Measurements from ENCODE around the gene CNN3.

Gene CNN3

DNA sequence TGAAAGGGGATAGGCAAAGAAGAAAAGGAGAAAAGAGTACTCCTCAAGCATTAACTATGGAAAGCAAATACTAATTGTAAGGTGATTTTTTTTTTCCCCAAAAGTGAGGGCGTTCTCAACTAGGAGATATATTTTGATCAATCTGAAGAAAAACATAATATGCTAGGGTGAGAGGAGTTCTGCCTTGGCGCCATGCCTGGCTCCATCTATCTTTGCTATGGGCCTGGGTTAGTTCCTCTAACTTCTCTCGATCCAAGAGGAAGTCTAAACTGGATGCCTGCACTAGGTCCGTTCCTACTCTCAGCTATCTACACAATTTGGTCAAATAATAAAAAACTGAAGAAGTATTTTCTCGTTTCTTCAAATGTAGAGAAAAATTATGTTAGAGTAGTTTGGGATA, 20.5 kb downstream of the CNN3 start:
- no peak for ATAC-seq
- TF ChIP-seq OSR1 (CRISPR knock-in tag; IDR thresholded peaks at IDR 0.05): no peak
- no peak for TF ChIP-seq ZC3H10 (CRISPR knock-in tag; IDR thresholded peaks at IDR 0.05)
- TF ChIP-seq, protein P1, sequence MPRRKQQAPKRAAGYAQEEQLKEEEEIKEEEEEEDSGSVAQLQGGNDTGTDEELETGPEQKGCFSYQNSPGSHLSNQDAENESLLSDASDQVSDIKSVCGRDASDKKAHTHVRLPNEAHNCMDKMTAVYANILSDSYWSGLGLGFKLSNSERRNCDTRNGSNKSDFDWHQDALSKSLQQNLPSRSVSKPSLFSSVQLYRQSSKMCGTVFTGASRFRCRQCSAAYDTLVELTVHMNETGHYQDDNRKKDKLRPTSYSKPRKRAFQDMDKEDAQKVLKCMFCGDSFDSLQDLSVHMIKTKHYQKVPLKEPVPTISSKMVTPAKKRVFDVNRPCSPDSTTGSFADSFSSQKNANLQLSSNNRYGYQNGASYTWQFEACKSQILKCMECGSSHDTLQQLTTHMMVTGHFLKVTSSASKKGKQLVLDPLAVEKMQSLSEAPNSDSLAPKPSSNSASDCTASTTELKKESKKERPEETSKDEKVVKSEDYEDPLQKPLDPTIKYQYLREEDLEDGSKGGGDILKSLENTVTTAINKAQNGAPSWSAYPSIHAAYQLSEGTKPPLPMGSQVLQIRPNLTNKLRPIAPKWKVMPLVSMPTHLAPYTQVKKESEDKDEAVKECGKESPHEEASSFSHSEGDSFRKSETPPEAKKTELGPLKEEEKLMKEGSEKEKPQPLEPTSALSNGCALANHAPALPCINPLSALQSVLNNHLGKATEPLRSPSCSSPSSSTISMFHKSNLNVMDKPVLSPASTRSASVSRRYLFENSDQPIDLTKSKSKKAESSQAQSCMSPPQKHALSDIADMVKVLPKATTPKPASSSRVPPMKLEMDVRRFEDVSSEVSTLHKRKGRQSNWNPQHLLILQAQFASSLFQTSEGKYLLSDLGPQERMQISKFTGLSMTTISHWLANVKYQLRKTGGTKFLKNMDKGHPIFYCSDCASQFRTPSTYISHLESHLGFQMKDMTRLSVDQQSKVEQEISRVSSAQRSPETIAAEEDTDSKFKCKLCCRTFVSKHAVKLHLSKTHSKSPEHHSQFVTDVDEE (CRISPR knock-in tag; IDR thresholded peaks at IDR 0.05): no peak
- TF ChIP-seq, protein P2, sequence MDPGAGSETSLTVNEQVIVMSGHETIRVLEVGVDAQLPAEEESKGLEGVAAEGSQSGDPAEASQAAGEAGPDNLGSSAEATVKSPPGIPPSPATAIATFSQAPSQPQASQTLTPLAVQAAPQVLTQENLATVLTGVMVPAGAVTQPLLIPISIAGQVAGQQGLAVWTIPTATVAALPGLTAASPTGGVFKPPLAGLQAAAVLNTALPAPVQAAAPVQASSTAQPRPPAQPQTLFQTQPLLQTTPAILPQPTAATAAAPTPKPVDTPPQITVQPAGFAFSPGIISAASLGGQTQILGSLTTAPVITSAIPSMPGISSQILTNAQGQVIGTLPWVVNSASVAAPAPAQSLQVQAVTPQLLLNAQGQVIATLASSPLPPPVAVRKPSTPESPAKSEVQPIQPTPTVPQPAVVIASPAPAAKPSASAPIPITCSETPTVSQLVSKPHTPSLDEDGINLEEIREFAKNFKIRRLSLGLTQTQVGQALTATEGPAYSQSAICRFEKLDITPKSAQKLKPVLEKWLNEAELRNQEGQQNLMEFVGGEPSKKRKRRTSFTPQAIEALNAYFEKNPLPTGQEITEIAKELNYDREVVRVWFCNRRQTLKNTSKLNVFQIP (CRISPR knock-in tag; IDR thresholded peaks at IDR 0.05; ENCODE audit: borderline replicate concordance, low read depth): no peak
- no peak for TF ChIP-seq CSDC2 (CRISPR knock-in tag; IDR thresholded peaks at IDR 0.05)
- TF ChIP-seq, protein P3, sequence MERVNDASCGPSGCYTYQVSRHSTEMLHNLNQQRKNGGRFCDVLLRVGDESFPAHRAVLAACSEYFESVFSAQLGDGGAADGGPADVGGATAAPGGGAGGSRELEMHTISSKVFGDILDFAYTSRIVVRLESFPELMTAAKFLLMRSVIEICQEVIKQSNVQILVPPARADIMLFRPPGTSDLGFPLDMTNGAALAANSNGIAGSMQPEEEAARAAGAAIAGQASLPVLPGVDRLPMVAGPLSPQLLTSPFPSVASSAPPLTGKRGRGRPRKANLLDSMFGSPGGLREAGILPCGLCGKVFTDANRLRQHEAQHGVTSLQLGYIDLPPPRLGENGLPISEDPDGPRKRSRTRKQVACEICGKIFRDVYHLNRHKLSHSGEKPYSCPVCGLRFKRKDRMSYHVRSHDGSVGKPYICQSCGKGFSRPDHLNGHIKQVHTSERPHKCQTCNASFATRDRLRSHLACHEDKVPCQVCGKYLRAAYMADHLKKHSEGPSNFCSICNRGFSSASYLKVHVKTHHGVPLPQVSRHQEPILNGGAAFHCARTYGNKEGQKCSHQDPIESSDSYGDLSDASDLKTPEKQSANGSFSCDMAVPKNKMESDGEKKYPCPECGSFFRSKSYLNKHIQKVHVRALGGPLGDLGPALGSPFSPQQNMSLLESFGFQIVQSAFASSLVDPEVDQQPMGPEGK (CRISPR knock-in tag; IDR thresholded peaks at IDR 0.05; ENCODE audit: borderline replicate concordance): no peak
- TF ChIP-seq ZNF8 (CRISPR knock-in tag; IDR thresholded peaks at IDR 0.05): no peak
- no peak for TF ChIP-seq ISL1 (CRISPR knock-in tag; IDR thresholded peaks at IDR 0.05)
- TF ChIP-seq, protein P4, sequence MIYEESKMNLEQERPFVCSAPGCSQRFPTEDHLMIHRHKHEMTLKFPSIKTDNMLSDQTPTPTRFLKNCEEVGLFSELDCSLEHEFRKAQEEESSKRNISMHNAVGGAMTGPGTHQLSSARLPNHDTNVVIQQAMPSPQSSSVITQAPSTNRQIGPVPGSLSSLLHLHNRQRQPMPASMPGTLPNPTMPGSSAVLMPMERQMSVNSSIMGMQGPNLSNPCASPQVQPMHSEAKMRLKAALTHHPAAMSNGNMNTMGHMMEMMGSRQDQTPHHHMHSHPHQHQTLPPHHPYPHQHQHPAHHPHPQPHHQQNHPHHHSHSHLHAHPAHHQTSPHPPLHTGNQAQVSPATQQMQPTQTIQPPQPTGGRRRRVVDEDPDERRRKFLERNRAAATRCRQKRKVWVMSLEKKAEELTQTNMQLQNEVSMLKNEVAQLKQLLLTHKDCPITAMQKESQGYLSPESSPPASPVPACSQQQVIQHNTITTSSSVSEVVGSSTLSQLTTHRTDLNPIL (CRISPR knock-in tag; IDR thresholded peaks at IDR 0.05; ENCODE audit: low read depth): no peak
- no peak for TF ChIP-seq ZFP30 (CRISPR knock-in tag; IDR thresholded peaks at IDR 0.05)
- TF ChIP-seq, protein P5, sequence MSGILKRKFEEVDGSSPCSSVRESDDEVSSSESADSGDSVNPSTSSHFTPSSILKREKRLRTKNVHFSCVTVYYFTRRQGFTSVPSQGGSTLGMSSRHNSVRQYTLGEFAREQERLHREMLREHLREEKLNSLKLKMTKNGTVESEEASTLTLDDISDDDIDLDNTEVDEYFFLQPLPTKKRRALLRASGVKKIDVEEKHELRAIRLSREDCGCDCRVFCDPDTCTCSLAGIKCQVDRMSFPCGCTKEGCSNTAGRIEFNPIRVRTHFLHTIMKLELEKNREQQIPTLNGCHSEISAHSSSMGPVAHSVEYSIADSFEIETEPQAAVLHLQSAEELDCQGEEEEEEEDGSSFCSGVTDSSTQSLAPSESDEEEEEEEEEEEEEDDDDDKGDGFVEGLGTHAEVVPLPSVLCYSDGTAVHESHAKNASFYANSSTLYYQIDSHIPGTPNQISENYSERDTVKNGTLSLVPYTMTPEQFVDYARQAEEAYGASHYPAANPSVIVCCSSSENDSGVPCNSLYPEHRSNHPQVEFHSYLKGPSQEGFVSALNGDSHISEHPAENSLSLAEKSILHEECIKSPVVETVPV (CRISPR knock-in tag; IDR thresholded peaks at IDR 0.05): no peak

DNA sequence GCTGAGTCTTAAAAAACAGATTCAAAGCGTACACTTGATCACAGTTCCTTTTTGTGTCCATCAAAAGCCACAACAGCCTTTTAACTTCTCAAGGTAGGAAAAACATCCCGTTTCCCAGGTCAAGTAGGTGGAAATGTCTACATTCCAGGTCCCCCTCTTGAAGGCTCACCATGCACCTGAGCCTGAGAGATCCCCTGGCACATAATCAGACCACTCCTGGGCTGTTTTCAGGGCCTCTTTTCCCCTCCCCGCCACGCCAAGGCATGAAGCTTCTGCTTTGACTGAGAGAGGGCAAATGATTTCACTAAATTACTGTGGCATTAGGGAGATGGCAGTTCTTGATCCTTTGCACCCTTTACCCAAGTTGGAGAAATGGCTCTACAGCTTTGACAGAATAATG, 21.7 kb downstream of the CNN3 start:
- ATAC-seq: no peak
- TF ChIP-seq, protein P3 (CRISPR knock-in tag; IDR thresholded peaks at IDR 0.05; ENCODE audit: borderline replicate concordance): no peak
- no peak for TF ChIP-seq OSR1 (CRISPR knock-in tag; IDR thresholded peaks at IDR 0.05)

DNA sequence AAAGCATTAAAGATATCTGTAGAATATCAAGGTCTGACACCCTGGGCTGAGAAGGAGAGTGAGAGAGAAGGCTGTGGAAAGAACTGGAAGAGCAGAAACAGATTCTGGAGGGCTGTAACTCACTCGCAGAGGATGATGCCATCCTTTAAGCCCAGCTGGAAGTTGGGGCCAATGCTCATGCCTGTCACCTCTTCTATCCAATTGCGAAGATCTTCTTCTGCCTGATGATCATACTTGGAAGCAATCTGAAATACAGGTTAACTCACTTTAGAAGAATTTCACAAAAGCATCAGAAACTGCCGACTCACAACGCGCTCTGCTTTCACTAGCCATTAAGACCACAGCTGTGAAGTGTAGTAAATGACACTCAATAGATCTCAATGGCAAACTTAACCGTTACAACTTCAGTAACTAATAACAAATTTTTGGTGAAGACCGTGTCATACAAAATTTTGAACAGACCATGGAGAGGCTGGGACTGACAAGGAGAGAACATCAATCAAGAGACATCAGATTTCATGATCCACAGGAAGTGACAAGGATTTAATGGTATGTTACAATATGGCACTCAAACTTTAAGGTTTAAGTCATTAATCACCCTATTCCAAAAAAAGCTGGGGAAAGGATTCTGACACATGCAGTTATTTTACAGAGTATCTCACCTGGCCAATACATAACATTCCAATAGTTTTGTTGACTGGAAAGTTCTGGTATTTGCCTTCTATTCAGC, 23.5 kb downstream of the CNN3 start:
- peak; percentile 45 for ATAC-seq

More for the DNA sequence above, 23.5 kb downstream of the CNN3 start:
- TF ChIP-seq OSR1 (CRISPR knock-in tag; IDR thresholded peaks at IDR 0.05) (no peak), BACH2 (CRISPR knock-in tag; IDR thresholded peaks at IDR 0.05; ENCODE audit: borderline replicate concordance) (no peak), PPARA (CRISPR knock-in tag; IDR thresholded peaks at IDR 0.05; ENCODE audit: borderline replicate concordance) (no peak), ARNTL (CRISPR knock-in tag; IDR thresholded peaks at IDR 0.05; ENCODE audit: borderline replicate concordance, low read depth) (no peak), ZFP3 (CRISPR knock-in tag; IDR thresholded peaks at IDR 0.05) (no peak)
- TF ChIP-seq, protein P1 (CRISPR knock-in tag; IDR thresholded peaks at IDR 0.05): no peak

All from SK-N-SH treated with all-trans-retinoic acid at 6 μM for 48 hours (cell line).